ENCODE data around the gene ELF2. TPM values are rescaled to one million over a fixed set of nuclear protein-coding genes. Genes with fewer than 3 reads are reported as not detected.

The ELF2 gene
- polyA plus RNA-seq, 1 experiment, result 40.4 TPM

GRCh38 chr4:139189972-139190371, 13.0 kb upstream of the ELF2 start:
- Histone ChIP-seq H3K4me3 (ENCODE audit: low read depth, low read length) (no peak overlapping the region), H3K27ac (ENCODE audit: low read depth, low read length) (no peak overlapping the region), H3K9me3 (ENCODE audit: control insufficient read depth, insufficient read depth, low read length) (no peaks in the 10 kb centered on the region), H3K27me3 (ENCODE audit: control insufficient read depth, insufficient read depth, low read length) (no peaks in the 10 kb centered on the region)
- no peak for DNase-seq (ENCODE audit: low read depth, low spot score)
- ChIA-PET CTCF (interaction anchor here (1.1 to 1.5 kb wide), 2 partner anchors 106 to 157 kb away, joined by 4 read pairs; no protein-coding TSS in a partner anchor), POLR2A (no interaction called here)
- TF ChIP-seq CTCF (IDR thresholded peaks at IDR 0.05; ENCODE audit: low read depth, low read length), result no peak

GRCh38 chr4:139189417-139189749, 12.4 kb upstream of the ELF2 start:
- Histone ChIP-seq H3K4me3 (ENCODE audit: low read depth, low read length) (no peak overlapping the region), H3K27me3 (ENCODE audit: control insufficient read depth, insufficient read depth, low read length) (no peaks in the 10 kb centered on the region), H3K27ac (ENCODE audit: low read depth, low read length) (no peak overlapping the region), H3K9me3 (ENCODE audit: control insufficient read depth, insufficient read depth, low read length) (no peaks in the 10 kb centered on the region)
- CTCF ChIA-PET, result no interaction called here
- TF ChIP-seq CTCF (IDR thresholded peaks at IDR 0.05; ENCODE audit: low read depth, low read length), result no peak
- DNase-seq (ENCODE audit: low read depth, low spot score), result no peak
- POLR2A ChIA-PET, result interaction anchor here (0.9 kb wide), 1 partner anchor 11 kb away, joined by 3 read pairs; no protein-coding TSS in a partner anchor

GRCh38 chr4:139188648-139189416, 11.8 kb upstream of the ELF2 start:
- Histone ChIP-seq H3K9me3 (ENCODE audit: control insufficient read depth, insufficient read depth, low read length) (no peaks in the 10 kb centered on the region), H3K4me3 (ENCODE audit: low read depth, low read length) (no peak overlapping the region), H3K27me3 (ENCODE audit: control insufficient read depth, insufficient read depth, low read length) (no peaks in the 10 kb centered on the region), H3K27ac (ENCODE audit: low read depth, low read length) (no peak overlapping the region)
- DNase-seq (ENCODE audit: low read depth, low spot score), result no peak
- no peak for TF ChIP-seq CTCF (IDR thresholded peaks at IDR 0.05; ENCODE audit: low read depth, low read length)
- ChIA-PET CTCF (no interaction called here), POLR2A (interaction anchor here (0.9 to 1.8 kb wide), 2 partner anchors 11 to 12 kb away, joined by 3 to 12 read pairs; partner anchors contain the start of gene ELF2)

- ChIA-PET CTCF (interaction anchor here (0.6 to 1.1 kb wide), 4 partner anchors 45 to 204 kb away, joined by 3 to 12 read pairs (median 4); no protein-coding TSS in a partner anchor), POLR2A (no interaction called here)
- H3K27ac ChIP-seq (ENCODE audit: low read depth, low read length), result no peak overlapping the region
- no peak for DNase-seq (ENCODE audit: low read depth, low spot score)
- H3K27me3 ChIP-seq (ENCODE audit: control insufficient read depth, insufficient read depth, low read length), result no peaks in the 10 kb centered on the region
- no peak overlapping the region for H3K4me3 ChIP-seq (ENCODE audit: low read depth, low read length)
- TF ChIP-seq CTCF (IDR thresholded peaks at IDR 0.05; ENCODE audit: low read depth, low read length), result peak; percentile 38
- H3K9me3 ChIP-seq (ENCODE audit: control insufficient read depth, insufficient read depth, low read length), result no peaks in the 10 kb centered on the region
Observed at GRCh38 chr4:139184129-139184528, 7.1 kb upstream of the ELF2 start.
